NCI-H345 treated with DMSO at 0.1 percent for 48 hours (cell line): Measurements from ENCODE around the gene TTC21B.

ENCODE experiments used
- DNase-seq: peaks from one replicate; lab custom pipeline; 2025; ENCODE audit not compliant: unreplicated experiment; lab: John Stamatoyannopoulos, UW

Gene TTC21B

DNA sequence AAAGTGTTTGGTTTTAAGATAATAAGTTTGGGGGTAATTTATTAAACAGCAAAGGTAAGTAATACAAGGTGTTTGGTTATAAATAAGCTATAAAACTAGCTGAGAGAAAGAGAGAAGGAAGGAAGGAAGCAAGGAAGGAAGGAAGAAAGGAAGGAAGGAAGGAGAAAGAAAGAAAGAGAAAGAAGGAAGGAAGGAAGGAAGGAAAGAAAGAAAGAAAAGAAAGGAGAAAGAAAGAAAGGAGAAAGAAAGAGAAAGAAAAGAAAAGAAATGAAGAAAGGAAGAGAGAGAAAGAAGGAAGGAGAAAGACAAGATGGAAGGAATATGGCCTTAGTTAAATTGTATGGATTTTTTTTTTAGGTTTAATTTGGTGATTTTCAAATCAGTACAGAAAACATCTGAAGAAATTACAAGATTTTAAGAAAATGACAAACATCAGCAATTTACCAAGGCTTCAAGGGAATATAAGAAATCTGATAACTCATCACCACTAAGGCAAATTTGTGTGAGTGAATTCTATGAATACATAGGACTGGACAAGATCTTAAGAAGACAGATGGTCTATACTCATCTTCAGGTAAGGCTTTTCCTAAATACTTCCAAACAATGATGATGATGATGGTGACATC, 113.1 kb downstream of the TTC21B start:
- DNase-seq, result no peak

DNA sequence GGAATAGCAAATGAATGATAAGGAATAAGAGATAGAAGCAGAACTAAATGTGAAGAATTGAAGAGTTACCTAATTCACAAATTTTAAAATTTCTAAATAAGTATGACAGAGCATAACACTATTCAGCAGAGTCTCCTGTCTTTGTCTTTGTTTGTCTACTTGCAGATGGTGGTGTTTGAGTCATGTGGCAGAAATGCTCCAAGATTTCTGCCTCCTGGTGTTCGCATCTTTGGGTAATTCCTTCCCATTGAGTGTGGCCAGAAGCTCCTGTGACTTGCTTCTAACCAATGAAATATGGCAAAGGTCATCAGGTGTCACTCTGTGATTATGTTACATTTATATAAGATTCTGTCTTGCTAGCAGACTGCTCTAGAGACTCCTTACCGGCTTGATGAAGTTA, 114.0 kb downstream of the TTC21B start:
- no peak for DNase-seq

DNA sequence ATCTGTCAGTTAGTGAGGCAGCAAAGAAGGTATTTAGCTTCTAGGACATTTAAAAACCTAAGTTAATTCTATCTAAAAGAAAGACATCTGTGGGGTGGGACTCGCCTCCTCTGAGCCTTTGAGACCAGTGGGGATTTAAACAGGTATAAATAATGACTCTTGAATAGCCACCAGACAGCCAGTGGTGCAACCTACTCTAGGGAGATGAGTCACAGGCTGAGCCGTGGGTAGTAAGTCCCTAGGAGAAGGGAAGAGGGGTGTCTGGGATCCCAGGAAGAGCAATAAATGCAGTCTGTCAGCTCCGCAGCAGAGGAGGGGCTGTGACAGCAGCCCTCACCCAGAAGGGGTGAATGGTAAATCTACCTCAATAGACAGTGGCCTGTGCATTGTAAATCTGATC, 116.5 kb downstream of the TTC21B start:
- DNase-seq, result no peak

DNA sequence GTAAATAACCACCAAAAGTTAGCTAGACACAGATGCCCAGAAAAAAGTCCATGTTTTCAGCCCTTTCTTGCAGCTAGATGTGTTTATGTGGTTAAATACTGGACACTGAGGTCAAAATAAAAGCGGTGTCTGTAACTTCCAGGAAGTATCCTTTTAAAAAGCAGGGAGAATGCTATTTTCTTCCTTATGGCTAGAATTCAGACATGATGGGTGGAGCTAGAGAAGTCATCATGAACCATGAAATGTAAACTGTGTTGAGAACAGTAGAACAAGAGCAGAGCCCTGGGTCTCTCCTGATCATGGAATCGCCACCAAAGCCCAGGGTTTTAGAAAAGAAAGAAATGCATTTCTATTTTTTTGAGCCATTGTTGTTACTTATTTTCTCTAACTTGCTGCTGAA, 118.2 kb downstream of the TTC21B start:
- DNase-seq, result no peak

DNA sequence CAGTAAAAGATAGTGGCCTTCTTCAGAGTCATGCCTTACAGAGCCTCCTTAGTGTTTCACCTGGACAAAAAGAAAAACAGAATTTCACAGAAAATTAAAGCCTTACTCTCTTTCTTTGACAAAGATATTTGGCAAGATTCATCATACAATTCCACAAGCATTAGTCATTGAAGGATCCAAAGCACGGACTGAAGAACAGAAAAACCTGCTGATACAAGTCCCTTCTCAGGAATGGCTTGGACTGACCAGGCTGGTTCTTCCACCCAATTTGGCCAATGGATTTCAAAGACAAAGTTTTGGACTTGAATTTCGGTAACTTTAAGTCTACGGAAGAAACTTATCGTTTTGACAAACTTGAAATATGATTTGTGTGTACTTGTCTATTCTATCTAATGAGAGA, 120.4 kb downstream of the TTC21B start:
- no peak for DNase-seq

DNA sequence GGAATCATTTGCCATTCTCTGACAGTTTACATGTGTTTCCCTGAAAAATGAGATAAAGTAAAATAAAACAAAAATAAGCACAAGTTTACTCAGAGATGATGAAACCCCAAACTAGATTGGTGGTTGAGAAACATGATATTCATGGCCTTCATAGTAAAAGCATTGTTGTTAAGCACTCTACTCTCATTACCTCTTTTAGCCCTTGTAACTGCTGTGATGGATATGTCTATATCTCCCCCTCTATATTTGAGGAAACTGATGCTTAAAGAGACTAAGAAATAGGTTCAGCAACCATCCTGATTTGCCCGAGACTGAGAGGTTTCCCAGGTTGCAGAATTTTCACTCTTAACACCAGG, 125.7 kb downstream of the TTC21B start:
- no peak for DNase-seq

DNA sequence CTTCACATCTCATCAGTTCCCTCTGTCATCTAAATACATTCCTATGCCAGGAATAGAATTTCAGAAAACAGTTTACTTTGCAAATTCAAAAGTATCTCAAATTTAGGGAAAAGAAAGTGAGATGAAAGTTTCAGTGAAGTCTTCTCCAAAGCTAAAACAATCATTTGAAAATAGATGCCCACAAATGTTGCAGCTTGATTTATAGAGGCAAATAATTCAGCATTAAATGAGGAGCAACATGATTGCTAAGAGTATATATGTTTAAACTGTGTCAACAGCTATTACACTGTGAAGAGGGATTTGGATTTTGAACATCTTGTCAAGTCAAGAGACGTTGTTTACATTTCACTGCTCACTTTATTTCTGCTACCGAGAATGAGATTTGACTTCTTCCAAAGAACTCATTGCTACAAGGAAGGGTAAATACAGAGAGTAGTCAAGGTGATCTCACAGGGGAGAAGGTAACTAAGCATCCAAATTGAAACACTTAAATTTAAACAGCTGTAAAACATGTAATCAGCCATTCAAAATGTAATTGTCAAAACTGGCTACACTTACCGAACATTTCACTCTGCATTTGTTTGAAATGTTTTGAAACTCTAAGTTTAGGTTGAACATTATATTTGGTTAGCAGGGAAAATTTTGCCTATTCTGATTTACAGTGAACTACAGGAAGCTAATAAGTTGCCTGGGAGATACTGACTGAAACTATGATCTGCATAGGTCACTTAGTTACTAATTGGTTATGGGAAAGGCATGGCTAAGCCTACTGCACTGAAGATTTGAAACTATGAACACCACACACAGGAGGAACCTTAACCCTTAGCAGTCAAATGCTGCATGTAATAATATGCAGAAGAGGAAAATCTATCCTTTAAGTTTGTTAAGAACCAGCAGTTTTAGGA, 126.3 kb downstream of the TTC21B start:
- DNase-seq, result no peak

DNA sequence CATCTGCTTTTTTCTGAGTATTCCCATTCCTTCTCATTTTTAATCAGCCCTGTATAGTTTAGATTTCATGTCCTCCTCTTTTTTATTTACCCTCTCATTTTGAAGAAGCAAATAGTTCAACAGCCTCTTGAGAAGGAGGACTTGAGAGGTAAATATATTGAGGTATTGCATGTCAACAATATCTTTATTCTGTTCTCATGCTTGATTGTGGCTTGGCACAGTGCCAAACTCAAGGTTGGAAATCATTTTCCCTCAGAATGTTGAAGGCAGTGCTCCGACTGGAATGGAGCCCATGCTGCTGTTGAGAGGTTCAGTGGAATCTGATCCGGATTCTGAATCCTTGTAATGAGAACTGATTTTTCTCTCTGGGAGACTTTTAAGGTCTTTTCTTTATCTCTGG, 128.5 kb downstream of the TTC21B start:
- DNase-seq, result peak; percentile 51
